NOMO-1 treated with DMSO at 0.1 percent for 48 hours (cell line): ENCODE data around the gene CPA5.
"Not testable (repeated sequence)": the region's sequence is repeated elsewhere in the genome, so short reads cannot be mapped to it uniquely, and the experiment has no call there.

ENCODE experiments used
- DNase-seq: peaks from one replicate; lab custom pipeline; 2025; ENCODE audit not compliant: unreplicated experiment; lab: John Stamatoyannopoulos, UW

Gene CPA5

DNA sequence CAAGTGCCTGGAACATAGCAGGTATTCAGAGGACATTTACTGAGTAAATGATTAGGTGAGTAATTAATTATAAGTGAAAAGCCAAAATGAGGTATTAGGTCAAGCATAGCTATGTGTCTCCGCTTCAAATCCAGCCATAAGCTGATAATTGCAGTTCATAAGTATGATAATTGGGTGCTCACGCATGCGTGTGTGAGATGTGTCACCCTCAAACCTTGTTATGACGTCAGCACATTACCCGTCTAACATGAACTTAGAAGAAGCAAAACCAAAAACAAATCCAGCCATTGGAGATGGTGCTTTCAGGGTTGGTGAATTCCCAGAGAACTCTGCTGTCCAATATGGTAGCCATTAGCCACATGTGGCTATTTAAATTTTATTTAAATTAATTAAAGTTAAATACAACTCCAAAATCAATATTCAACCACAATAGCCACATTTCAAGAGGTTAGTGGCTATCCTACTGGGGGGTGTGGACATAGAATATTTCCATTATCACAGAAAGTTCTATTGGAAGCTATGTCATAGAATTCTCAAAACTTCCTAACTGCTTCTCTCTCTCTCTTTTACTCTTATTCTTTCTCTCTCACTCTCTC, at the start of gene CPA5:
TSS of gene CPA5 (plus strand) at position 546 of the 596 bp plus-strand sequence. CDS start 1,670 bp downstream, outside the sequence.
- no peak for DNase-seq

- no peak for DNase-seq
Observed at GRCh38 chr7:130296221-130296951, 48.2 kb upstream of the CPA5 start.

DNA sequence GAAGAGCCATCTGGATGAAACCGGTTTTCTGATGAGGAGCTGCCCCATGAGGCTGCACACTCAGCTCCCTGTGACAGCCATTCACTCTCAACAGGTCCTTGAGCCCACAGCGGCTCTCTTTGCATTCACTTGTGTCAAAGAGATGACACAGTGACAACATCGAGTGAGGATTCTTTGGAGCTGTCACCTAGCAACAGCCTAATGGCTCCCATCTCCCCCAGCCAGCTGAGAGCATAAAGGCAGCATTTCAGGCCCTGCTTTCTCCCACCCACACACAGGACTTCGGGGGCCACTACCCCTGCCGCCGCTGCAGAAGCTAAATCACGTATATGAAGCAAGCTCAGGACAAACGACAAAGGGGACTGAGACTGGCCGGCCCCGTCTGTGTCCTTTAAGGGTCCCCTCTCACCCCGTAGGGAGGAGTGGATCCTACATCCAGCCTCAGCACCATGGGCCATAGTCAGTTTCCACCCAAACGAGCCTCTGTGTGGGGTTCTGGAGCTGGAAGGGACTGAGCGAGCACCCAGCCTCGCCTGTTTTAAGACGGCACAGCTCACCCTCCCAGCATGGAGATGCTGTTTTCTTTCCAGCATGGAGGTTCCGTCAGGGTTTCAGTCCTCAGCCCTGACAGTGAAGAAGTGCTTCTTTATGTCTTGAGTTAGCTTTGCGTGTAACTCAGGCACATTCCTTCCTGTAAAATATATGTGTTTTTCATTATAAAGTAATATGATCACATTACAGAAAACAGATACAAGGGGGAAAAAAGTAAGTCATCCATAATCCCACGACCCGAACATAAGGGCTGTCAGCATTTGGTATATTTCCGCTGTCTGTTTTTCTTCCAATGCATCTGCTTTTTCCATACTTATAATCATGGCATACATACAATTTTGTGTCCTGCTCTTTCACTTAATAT, 46.7 kb upstream of the CPA5 start:
- no peak for DNase-seq

DNA sequence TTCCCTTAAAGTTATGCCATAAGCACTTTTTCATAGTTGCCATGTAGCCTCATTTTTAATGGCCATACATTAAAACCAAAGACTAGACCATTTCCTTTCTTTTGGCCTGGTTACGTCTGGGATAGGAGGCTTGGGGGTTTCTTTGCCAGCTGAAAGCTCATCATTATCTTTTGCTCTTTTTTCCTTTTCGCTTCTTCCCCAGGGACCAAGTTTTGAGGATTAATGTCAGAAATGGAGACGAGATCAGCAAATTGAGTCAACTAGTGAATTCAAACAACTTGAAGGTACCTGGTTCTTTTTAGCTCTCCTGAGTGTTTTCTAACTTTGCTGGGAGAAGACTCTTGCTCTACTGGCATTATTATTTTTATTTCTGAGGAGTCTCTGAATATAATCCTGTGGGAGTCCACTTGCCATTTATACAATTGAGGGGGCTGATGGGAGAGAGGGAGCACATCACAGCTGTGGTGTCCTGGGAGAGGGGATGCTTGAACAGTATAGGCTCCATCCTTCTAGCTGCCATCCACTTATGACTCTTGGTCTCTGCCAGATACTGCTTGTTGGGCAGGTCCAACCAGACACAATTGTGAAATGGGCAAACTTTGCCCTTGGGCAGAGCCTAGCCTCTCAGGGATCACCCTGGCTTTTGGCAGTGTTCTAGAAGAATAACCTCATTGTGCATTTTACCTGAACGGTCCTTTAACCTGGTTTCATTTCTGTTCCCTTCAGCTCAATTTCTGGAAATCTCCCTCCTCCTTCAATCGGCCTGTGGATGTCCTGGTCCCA, 45.9 kb upstream of the CPA5 start:
- DNase-seq, result no peak

GRCh38 chr7:130299866-130300265, 44.8 kb upstream of the CPA5 start:
- no peak for DNase-seq

- no peak for DNase-seq
Observed at GRCh38 chr7:130301501-130302020, 43.1 kb upstream of the CPA5 start.

GRCh38 chr7:130302649-130303048, 42.0 kb upstream of the CPA5 start:
- DNase-seq, result no peak

- DNase-seq, result no peak
Observed at GRCh38 chr7:130303127-130303526, 41.5 kb upstream of the CPA5 start.

GRCh38 chr7:130303551-130303950, 41.1 kb upstream of the CPA5 start:
- no peak for DNase-seq

DNA sequence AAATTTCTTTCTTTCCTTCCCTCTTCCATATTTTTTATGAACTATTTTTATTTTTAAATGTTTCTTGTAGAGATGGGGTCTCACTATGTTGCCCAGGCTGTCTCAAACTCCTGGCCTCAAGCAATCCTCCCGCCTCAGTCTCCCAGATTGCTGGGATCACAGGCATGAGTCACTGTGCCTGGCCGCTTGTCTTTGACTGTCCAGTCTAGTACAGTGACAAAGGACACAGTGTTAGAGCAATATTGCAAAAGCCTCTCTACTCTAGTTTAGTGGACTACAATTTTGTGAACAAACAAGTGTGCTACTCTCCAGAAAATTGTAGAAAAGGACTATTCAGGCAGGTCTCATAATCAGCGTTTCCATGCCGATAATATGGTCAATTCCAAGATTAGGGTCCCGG, 40.6 kb upstream of the CPA5 start:
- no peak for DNase-seq

- no peak for DNase-seq
Observed at GRCh38 chr7:130304878-130305277, 39.7 kb upstream of the CPA5 start.

GRCh38 chr7:130305433-130306042, 39.1 kb upstream of the CPA5 start:
- no peak for DNase-seq

- DNase-seq, result no peak
Observed at GRCh38 chr7:130309986-130310385, 34.6 kb upstream of the CPA5 start.

DNA sequence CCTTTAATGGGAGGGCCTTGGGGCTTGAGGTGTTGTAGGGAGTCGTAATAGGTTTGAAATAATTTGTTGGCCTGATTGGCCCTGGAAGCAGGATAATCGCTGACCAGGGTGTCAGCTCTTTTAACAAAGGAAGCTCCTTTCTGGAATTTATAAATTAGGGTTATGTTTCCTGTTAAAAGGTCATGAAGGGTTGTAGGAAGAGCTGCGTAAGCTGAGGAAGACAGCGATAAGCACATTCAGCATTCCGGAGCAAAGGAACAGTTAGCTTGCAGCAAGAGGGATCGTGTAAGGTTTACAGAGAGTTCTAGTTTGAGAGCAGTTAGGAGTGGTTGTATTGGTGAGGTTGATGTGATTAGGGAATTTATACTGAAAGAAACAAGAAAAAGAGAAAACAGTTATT, 30.3 kb upstream of the CPA5 start:
- no peak for DNase-seq

DNA sequence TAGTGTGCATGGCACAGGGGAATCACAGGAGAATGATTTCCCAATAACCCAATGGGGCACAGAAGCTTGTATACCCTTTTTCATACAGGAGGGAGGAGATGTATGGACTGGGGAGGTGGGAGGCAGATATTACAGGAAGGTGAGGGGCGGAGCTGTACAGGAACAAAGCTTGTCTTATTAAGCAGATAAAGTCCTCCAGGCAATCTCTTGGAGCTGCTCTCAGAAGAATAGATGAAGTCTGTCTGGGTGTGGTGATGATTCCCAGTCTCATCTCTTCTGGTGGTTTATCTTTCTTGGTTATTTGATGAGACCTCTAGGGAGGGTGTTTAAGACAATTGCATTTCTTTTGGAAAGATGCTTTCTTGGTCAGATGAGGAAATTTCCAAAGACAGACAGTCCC, 25.1 kb upstream of the CPA5 start:
- DNase-seq, result no peak

DNA sequence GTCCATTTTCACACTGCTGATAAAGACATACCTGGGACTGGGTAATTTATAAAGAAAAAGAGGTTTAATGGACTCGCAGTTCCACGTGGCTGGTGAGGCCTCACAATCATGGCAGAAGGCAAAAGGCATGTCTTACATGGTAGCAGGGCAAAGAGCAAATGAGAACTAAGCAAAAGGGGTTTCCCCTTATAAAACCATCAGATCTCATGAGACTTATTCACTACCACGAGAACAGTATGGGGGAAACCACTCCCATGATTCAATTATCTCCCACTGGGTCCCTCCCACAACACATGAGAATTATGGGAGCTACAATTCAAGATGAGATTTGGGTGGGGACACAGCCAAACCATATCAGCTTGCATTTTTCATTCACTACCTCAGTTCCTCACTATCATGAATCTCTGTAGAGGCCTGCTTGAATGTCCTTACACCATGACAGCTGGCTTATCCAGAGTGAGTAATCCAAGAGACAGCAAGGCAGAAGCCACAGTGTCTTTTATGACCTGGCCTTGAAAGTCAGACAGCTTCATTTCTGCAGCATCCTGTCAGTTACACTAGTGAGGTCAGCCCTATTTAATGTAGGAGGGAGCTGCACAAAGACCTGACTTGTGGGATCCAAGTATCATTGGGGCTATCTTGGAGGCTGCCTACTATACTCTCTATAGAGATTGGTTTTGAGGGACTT, 22.9 kb upstream of the CPA5 start:
- DNase-seq, result not testable (repeated sequence)

DNA sequence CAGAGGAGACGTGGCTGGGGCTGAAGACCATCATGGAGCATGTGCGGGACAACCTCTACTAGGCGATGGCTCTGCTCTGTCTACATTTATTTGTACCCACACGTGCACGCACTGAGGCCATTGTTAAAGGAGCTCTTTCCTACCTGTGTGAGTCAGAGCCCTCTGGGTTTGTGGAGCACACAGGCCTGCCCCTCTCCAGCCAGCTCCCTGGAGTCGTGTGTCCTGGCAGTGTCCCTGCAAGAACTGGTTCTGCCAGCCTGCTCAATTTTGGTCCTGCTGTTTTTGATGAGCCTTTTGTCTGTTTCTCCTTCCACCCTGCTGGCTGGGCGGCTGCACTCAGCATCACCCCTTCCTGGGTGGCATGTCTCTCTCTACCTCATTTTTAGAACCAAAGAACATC, 22.0 kb upstream of the CPA5 start:
- no peak for DNase-seq

GRCh38 chr7:130324306-130324943, 20.2 kb upstream of the CPA5 start:
- DNase-seq, result no peak

DNA sequence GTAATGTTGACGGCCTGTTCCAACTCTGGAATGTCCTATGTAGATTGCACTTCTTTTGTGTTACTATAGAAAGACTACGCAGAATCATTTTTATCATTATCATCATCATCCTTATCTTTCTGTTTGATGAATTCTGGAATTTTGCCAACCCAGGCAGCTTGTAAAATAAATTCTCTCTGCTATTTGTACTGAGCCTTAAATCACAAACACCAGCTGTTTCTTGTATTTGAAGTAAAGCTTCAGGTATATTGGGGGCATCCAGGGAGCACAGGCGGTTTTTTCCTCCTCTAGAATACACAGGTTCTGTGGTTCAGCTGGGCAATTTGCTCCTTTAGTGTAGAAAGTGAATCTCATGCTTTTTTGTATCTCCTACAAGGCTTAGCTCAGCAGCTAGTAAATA, 14.9 kb upstream of the CPA5 start:
- DNase-seq, result no peak
